HG02571 (cell line): ENCODE data around the gene DOK7.

Experiments
- ATAC-seq: cut with Tn5 transposase; IDR thresholded peaks from one replicate; pipeline ENCODE4 v1.9.1; 2021; ENCODE audit warnings: mild to moderate bottlenecking, moderate library complexity; ENCODE audit not compliant: unreplicated experiment

DOK7 gene

GRCh38 chr4:3462321-3462789, 751 bp upstream of the DOK7 start:
- no peak for ATAC-seq

GRCh38 chr4:3463556-3464348, 646 bp downstream of the DOK7 start:
- ATAC-seq: no peak

- ATAC-seq: no peak
These were observed 1.3 kb downstream of the DOK7 start for GRCh38 chr4:3464349-3464905.

DNA sequence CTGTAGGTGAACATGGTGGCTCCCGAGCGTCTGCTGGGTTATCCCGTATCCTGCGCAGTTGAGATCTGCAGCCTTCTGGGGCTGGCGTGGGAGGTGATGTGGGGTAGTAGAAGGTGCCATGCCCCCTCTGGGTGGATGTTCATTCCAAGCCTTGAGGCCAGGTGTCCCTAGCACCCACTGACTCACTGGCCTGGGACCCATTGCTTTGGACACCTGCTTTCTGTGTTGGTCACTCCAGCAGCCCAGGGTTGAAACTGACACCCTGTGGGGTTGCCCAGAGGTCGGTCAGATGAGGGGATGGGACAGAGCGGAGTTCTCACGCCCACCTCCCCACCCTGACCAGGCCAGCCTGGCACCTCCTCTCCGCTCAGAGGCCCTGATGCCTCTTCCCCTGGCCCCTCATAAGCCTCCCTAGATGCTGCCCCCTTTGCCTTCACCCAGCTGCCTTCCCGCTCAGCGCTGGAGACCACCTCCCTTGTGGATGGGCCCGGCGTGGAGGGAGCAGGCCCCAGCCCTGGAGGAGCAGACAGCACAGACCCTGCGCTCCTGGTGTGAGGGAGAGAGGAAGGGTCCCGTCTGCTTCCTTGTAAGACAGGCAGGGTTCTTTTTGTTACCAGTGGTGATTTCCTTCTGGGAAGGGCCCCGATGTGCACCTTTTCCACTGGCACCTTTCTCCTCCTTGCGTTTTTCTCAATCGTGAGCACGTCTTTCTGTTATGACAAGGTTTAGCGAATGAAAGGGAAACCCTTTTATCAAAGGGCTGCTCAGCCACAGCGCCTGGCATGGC, 2.0 kb downstream of the DOK7 start:
- ATAC-seq: no peak

GRCh38 chr4:3465698-3466671, 2.9 kb downstream of the DOK7 start:
- no peak for ATAC-seq

GRCh38 chr4:3466691-3467600, 3.8 kb downstream of the DOK7 start:
- no peak for ATAC-seq

DNA sequence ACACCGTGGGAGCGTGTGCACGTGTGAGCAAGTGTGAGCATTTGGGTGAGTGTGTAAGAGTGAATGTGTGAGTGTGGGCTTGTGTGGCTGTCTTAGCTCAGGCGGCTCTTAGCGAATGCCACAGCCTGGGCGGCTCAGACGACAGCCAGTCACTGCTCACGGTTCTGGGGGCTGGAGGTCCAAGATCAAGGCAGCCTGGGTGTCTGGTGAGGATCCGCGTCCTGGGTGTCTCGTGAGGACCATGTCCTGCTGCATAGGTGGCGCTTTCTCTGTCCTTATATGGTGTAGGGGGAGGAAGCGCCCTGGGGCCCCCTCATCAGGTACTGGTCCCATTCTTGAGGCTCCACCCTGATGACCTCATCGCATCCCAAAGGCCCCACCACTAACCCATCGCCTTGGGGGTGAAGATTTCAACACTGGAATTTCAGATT, 4.5 kb downstream of the DOK7 start:
- ATAC-seq: no peak

DNA sequence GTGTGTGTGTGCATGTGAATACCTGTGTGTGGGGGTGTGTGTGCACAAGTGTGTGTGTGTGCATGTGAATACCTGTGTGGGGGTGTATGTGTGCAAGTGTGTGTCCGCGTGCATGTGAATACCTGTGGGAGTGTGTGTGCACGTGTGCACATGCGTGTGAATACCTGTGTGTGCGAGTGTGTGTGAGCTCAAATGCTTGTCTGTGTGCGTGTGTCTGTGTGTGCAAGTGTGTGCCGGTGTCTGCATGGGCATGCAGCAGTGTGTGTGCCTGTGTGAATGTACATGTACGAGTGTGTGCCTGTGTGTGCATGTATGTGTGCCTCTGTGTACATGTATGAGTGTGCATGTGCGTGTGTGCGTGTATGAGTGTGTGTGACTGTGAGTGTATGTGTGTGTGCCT, 5.0 kb downstream of the DOK7 start:
- no peak for ATAC-seq

GRCh38 chr4:3468804-3469203, 5.7 kb downstream of the DOK7 start:
- no peak for ATAC-seq

DNA sequence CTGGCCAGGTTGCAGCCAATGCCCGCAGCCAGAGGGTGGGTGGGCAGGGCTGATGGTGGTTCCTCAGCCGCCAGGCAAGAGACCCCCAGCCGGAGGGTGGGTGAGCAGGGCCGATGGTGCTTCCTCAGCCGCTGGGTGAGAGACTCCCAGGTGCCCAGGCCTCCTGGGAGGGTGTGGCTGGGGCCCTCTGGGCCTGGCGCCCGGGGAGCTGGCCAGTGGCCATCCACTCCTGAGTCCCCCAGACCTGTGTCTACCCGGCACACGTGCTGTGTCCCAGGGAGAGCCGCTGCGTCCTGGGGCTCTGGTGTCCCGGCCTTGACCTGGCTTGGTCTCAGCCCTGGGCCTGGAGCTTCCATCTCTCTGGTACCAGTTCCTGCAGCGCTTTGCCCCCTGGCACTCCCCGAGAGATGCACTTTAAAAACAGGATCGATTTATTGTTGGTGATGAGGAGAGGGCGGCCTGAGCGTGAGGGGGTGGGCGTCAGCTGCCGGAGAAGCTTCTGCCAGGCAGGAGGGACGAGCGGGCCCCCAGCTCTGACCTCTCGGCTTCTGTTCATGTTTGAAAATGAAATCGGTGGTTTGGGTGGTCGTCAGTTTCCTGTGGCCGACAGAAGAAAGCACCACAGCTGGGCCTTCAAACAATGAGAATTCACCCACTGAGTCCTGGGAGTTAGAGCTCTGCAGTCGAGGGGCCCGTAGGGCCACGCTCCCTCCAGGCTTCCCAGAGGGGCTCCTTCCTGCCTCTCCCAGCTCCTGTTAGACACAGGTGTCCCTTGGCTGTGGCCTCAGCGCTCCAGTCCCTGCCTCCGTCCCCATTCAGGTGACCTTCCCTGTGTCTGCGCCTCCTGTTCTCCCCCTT, 6.5 kb downstream of the DOK7 start:
- no peak for ATAC-seq

DNA sequence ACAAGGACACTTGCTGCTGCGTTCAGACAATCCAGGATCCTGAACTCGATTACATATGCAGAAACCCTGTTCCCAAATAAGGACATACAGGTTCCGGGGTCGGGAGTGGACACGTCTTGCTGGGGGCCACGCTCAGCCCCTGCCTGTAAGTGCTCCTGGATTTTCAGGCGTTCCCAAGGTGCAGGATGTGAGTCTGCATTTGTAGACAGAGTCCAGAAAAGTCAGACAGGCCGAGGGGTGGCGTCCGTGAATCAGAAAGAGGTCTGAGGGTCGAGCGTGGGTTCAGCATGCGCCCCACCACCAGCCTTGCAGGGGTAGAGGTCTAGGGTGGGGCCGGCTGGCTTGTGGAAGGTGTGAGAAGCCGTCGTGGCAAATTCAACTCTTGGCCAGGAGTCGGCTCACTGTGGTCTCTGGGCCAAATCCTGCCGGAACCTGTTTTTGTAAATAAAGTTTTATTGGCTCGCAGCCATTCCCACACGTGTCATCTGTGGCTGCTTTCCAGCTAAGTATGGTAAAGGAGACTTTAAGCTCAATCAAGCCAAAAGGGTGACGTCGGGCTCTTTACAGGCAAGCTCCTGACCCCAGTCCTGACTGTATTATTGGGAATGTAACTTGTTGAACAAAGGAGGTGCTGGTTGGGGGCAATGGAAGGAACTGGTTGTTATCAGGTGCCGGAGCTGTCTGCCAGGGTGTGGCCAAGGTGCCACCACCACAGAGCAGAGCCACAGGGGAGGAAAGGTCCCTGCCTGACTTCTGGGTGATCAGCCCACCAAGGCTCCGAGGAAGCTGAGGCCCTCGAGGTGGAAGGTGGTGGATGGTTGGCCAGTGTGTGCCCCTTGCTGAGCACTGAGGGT, 7.4 kb downstream of the DOK7 start:
- ATAC-seq: no peak

DNA sequence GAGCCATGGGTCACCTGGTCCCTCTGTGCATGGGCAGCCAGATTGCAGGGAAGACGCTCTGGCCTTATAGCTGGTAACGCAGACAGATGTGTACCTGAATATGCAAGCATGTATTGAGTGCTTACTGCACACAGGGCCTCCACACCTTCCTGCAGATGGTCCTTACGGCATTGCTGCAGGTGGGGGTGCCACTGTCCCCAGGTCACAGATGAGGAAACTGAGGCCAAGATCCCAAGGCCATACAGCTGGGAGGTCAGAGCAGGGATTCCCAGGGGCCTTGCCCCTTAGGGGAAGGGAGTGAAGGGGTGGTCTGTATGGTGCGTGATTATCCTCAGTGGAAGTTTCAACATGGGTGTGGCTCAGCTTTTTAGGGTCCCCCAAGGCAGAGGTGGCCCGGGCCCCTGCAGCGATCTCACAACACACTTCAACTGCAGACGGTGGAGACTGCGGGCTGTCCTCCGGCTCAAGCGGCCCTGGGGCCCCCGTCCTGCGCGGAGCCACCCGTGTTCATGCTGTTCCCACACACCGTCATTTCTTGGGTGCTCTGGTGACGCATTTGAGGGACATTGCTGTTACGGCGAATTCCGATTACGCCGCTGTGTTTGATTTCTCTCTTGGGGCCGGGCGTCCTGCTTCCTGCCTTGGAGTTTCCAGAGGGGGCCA, 8.1 kb downstream of the DOK7 start:
- ATAC-seq: no peak

DNA sequence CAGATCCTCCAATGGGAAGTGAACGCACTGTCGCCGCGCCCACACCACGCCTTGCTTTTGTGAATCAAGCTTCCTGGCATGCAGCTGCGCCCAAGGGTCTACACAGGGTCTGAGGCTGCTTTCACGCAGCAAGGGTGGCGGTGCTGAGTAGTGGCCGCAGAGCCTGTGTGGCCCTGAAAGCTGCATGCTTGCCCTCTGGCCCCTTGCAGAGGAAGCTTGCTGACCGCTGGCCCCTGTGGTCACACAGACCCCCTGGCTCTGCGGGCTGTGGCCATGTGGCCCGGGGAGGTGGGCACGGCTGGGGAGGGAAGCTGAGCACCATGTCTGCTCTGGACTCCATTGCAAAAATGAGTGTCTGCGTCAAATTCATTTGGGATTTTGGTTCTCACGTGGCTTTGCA, 8.8 kb downstream of the DOK7 start:
- ATAC-seq: no peak

GRCh38 chr4:3472411-3473141, 9.5 kb downstream of the DOK7 start:
- no peak for ATAC-seq

DNA sequence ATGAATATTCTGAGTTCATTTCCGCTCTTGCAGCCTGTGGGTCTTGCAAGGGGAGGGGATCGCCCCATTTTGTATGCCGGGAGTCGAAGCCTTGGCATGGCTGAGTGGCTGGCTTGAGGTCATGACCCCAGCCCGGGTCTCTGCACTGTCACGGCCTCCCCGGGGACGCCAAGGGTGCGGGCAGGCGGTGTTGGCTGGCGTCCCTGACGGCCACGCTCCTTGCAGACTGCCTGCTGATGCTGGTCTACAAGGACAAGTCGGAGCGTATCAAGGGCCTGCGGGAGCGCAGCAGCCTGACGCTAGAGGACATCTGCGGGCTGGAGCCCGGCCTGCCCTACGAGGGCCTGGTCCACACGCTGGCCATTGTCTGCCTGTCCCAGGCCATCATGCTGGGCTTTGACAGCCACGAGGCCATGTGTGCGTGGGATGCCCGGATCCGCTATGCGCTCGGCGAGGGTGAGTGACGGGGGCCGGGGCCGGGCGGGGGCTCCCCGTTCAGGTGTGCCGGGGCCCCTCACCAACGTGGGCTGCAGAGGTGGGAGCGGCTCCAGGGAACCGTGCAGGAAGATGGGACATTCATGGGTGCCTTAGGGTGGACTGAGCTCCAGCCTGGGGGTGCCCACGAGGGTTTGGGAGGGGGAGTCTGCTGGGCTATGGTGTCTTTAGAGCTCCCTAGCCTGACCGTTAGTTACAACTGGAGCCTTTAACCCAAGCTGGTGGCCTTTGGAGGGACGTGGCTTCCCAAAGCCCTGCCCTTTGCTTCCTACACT, 10.3 kb downstream of the DOK7 start:
- no peak for ATAC-seq
